ENCODE measurements around the gene MMP15. TPM values are rescaled to one million over a fixed set of nuclear protein-coding genes. Genes with fewer than 3 reads are reported as not detected.

Gene MMP15
- total and polyA plus RNA-seq, 2 of the 13 experiments (the other 11 are each of a cell fraction or from before 2014, with no cell fraction given), result 35.2 to 44.9 TPM

DNA sequence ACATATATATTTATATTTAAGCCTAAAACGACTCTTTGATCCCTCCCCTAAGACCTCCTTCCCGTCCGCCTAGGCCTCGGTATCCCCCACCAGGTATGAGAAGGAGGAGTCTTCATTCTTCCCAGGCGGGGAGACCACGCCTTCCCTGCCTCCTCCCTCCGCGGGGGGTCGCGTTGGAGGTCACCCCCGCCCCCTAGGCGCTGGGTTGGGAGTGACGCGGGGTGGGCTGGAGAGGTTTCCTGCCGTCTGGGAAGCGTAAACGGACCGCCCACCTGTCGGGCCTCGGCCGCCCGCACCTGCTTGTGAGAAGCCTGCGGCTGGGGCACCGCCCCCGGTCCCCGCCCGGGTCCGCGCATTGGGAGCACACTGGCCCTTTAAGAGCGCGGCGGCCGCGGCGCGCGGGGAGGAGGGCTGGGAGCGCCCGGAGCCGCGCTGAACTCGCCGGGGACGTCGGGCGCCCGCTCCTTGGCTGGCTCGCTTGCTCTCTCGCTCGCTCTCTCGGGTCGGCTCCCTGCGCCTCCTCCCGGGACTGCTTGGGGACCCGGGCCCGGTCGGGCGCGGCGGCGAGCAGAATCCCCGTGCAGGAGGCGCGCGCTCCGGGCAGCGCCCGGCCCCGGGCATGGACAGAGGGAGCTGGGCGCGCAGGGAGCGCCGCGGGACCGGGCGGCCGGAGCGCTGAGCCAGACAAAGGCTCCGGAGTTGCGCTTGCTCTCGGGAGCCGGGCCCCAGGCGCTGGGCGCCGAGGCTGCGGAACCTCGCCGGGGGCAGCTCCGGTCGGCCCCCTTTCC, at the start of gene MMP15 (continued):
- TF ChIP-seq, protein P1, sequence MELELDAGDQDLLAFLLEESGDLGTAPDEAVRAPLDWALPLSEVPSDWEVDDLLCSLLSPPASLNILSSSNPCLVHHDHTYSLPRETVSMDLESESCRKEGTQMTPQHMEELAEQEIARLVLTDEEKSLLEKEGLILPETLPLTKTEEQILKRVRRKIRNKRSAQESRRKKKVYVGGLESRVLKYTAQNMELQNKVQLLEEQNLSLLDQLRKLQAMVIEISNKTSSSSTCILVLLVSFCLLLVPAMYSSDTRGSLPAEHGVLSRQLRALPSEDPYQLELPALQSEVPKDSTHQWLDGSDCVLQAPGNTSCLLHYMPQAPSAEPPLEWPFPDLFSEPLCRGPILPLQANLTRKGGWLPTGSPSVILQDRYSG (CRISPR knock-in tag; IDR thresholded peaks at IDR 0.05), result peak; percentile 37; the same call in 1 of the 2 replicates
- TF ChIP-seq HOMEZ (CRISPR knock-in tag; IDR thresholded peaks at IDR 0.05; ENCODE audit: low read depth) (0 out of 2 replicates have a peak, but pooled peaks have one; percentile 12), ETS1 (CRISPR knock-in tag; IDR thresholded peaks at IDR 0.05) (0 out of 2 replicates have a peak, but pooled peaks have one; percentile 25), AGO2 (optimal IDR thresholded peaks at IDR 0.05; ENCODE audit: low read depth, low read length) (peak; percentile 32), ZNF20 (CRISPR knock-in tag; IDR thresholded peaks at IDR 0.05) (no peak), ZNF33A (CRISPR knock-in tag; IDR thresholded peaks at IDR 0.05; ENCODE audit: borderline replicate concordance) (no peak), KLF15 (CRISPR knock-in tag; IDR thresholded peaks at IDR 0.05; ENCODE audit: borderline replicate concordance) (peak; percentile 55; the same call in 1 of the 2 replicates), ZFP62 (CRISPR knock-in tag; IDR thresholded peaks at IDR 0.05) (no peak), NFYC (CRISPR knock-in tag; IDR thresholded peaks at IDR 0.05) (no peak), SOX5 (CRISPR knock-in tag; IDR thresholded peaks at IDR 0.05; ENCODE audit: borderline replicate concordance) (peak; percentile 62; the same call in 1 of the 2 replicates), SUZ12 (IDR thresholded peaks at IDR 0.05; ENCODE audit: low read depth, low read length) (no peak)
- TF ChIP-seq, protein P2, sequence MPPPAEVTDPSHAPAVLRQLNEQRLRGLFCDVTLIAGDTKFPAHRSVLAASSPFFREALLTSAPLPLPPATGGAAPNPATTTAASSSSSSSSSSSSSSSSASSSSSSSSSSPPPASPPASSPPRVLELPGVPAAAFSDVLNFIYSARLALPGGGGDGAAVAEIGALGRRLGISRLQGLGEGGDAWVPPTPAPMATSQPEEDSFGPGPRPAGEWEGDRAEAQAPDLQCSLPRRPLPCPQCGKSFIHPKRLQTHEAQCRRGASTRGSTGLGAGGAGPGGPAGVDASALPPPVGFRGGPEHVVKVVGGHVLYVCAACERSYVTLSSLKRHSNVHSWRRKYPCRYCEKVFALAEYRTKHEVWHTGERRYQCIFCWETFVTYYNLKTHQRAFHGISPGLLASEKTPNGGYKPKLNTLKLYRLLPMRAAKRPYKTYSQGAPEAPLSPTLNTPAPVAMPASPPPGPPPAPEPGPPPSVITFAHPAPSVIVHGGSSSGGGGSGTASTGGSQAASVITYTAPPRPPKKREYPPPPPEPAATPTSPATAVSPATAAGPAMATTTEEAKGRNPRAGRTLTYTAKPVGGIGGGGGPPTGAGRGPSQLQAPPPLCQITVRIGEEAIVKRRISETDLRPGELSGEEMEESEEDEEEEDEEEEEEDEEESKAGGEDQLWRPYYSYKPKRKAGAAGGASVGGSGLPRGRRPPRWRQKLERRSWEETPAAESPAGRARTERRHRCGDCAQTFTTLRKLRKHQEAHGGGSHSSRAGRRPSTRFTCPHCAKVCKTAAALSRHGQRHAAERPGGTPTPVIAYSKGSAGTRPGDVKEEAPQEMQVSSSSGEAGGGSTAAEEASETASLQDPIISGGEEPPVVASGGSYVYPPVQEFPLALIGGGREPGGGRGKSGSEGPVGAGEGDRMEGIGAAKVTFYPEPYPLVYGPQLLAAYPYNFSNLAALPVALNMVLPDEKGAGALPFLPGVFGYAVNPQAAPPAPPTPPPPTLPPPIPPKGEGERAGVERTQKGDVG (CRISPR knock-in tag; IDR thresholded peaks at IDR 0.05; ENCODE audit: borderline replicate concordance), result peak; percentile 52; the same call in 1 of the 2 replicates
- TF ChIP-seq, protein P3, sequence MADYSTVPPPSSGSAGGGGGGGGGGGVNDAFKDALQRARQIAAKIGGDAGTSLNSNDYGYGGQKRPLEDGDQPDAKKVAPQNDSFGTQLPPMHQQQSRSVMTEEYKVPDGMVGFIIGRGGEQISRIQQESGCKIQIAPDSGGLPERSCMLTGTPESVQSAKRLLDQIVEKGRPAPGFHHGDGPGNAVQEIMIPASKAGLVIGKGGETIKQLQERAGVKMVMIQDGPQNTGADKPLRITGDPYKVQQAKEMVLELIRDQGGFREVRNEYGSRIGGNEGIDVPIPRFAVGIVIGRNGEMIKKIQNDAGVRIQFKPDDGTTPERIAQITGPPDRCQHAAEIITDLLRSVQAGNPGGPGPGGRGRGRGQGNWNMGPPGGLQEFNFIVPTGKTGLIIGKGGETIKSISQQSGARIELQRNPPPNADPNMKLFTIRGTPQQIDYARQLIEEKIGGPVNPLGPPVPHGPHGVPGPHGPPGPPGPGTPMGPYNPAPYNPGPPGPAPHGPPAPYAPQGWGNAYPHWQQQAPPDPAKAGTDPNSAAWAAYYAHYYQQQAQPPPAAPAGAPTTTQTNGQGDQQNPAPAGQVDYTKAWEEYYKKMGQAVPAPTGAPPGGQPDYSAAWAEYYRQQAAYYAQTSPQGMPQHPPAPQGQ (CRISPR knock-in tag; IDR thresholded peaks at IDR 0.05; ENCODE audit: borderline replicate concordance), result no peak
- TF ChIP-seq, protein P4, sequence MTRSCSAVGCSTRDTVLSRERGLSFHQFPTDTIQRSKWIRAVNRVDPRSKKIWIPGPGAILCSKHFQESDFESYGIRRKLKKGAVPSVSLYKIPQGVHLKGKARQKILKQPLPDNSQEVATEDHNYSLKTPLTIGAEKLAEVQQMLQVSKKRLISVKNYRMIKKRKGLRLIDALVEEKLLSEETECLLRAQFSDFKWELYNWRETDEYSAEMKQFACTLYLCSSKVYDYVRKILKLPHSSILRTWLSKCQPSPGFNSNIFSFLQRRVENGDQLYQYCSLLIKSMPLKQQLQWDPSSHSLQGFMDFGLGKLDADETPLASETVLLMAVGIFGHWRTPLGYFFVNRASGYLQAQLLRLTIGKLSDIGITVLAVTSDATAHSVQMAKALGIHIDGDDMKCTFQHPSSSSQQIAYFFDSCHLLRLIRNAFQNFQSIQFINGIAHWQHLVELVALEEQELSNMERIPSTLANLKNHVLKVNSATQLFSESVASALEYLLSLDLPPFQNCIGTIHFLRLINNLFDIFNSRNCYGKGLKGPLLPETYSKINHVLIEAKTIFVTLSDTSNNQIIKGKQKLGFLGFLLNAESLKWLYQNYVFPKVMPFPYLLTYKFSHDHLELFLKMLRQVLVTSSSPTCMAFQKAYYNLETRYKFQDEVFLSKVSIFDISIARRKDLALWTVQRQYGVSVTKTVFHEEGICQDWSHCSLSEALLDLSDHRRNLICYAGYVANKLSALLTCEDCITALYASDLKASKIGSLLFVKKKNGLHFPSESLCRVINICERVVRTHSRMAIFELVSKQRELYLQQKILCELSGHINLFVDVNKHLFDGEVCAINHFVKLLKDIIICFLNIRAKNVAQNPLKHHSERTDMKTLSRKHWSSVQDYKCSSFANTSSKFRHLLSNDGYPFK (CRISPR knock-in tag; IDR thresholded peaks at IDR 0.05; ENCODE audit: borderline replicate concordance), result 0 out of 2 replicates have a peak, but pooled peaks have one; percentile 18

Data from HepG2 (cell line).